LNCAP (cell line): ENCODE data around the gene SERPINA9.

ENCODE experiments used
- CTCF ChIP-seq: fragments of 450-650 bp; IDR thresholded peaks from 2 replicates; pipeline ENCODE4 v1.5.1; 2017; ENCODE audit warnings: mild to moderate bottlenecking

Gene SERPINA9

GRCh38 chr14:94500264-94500663 lies 24.3 kb upstream of the SERPINA9 start:
- no peak for TF ChIP-seq CTCF

- TF ChIP-seq CTCF = no peak
Measured at GRCh38 chr14:94499673-94500072, 23.7 kb upstream of the SERPINA9 start.

GRCh38 chr14:94498215-94498614 lies 22.2 kb upstream of the SERPINA9 start:
- no peak for TF ChIP-seq CTCF

GRCh38 chr14:94494085-94494484 lies 18.1 kb upstream of the SERPINA9 start:
- TF ChIP-seq CTCF = no peak

GRCh38 chr14:94491511-94491910 lies 15.5 kb upstream of the SERPINA9 start:
- no peak for TF ChIP-seq CTCF

GRCh38 chr14:94489336-94489735 lies 13.3 kb upstream of the SERPINA9 start:
- TF ChIP-seq CTCF = no peak

- TF ChIP-seq CTCF = no peak
Measured at GRCh38 chr14:94486883-94487282, 10.9 kb upstream of the SERPINA9 start.
